ENCODE measurements around the gene STK32C. TPM values are rescaled to one million over a fixed set of nuclear protein-coding genes. Genes with fewer than 3 reads are reported as not detected.

STK32C gene
- polyA plus RNA-seq, 2 of the 4 experiments (the other 2 are of a cell fraction): 29.9 to 43.6 TPM

DNA sequence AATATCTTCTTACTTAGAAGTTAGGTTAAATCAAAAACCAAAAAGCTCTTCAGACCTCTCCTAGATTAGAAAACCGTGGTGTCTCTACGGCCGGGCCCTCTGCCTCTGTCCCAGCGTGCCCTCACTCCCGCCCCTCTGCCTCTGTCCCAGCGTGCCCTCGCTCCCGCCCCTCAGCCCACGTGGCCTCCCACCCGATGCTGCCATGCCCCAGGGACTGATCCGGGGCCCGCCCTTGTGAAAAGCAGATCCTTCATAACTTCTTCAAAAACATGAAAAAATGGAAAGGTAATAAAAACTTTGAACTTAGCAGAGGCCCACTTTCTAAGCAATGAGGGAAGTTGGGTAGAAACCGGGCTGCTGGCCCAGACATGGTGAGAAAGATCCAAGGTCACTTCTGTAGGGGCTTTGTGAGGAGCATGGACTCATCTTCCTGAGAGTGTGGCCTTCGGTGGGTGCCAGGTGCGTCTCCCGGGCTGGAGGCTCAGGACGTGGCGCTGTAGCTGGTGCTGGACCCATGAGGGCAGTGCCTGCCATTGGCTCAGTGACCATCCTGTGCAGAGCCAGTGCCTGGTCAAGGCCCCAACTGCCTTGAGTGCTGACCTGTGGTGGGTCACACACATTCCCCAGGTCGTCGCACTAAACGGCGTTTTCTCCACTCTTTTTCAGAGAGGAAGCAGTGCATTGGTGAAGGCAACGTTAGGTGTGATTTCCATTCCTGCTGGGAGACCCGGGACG is 125.9 kb downstream of the STK32C start:
- FAIRE-seq (no peak), DNase-seq (ENCODE audit: low read depth in 1 of 2, low spot score in 1 of 2) (no peak), ATAC-seq (no peak)
- ChIA-PET CTCF (interaction anchor here (2.3 kb wide), 1 partner anchor 40 kb away, joined by 6 read pairs; no protein-coding TSS in a partner anchor), POLR2A (no interaction called here)
- Histone ChIP-seq H3K4me3 (no peak overlapping the region), H3K9me3 (no peaks in the 10 kb centered on the region), H3K4me1 (peaks cover 33% of the 10 kb centered on the region), H3K4me2 (no peak overlapping the region), H3K27ac (no peak overlapping the region)
- WGBS (ENCODE audit: missing lambda C conversion rate): 90% methylated on average over 25 of the region's 25 CpGs
- TF ChIP-seq RARB (CRISPR knock-in tag; IDR thresholded peaks at IDR 0.05) (no peak), SREBF2 (IDR thresholded peaks at IDR 0.05) (no peak), POLR2A (IDR thresholded peaks at IDR 0.05; ENCODE audit: low read length) (no peak), RCOR1 (IDR thresholded peaks at IDR 0.05; ENCODE audit: low read depth, low read length) (no peak), RFX5 (IDR thresholded peaks at IDR 0.05) (no peak), ZNF302 (CRISPR knock-in tag; IDR thresholded peaks at IDR 0.05) (no peak)
- TF ChIP-seq, protein P1, sequence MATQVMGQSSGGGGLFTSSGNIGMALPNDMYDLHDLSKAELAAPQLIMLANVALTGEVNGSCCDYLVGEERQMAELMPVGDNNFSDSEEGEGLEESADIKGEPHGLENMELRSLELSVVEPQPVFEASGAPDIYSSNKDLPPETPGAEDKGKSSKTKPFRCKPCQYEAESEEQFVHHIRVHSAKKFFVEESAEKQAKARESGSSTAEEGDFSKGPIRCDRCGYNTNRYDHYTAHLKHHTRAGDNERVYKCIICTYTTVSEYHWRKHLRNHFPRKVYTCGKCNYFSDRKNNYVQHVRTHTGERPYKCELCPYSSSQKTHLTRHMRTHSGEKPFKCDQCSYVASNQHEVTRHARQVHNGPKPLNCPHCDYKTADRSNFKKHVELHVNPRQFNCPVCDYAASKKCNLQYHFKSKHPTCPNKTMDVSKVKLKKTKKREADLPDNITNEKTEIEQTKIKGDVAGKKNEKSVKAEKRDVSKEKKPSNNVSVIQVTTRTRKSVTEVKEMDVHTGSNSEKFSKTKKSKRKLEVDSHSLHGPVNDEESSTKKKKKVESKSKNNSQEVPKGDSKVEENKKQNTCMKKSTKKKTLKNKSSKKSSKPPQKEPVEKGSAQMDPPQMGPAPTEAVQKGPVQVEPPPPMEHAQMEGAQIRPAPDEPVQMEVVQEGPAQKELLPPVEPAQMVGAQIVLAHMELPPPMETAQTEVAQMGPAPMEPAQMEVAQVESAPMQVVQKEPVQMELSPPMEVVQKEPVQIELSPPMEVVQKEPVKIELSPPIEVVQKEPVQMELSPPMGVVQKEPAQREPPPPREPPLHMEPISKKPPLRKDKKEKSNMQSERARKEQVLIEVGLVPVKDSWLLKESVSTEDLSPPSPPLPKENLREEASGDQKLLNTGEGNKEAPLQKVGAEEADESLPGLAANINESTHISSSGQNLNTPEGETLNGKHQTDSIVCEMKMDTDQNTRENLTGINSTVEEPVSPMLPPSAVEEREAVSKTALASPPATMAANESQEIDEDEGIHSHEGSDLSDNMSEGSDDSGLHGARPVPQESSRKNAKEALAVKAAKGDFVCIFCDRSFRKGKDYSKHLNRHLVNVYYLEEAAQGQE (IDR thresholded peaks at IDR 0.05): no peak
- TF ChIP-seq, protein P2, sequence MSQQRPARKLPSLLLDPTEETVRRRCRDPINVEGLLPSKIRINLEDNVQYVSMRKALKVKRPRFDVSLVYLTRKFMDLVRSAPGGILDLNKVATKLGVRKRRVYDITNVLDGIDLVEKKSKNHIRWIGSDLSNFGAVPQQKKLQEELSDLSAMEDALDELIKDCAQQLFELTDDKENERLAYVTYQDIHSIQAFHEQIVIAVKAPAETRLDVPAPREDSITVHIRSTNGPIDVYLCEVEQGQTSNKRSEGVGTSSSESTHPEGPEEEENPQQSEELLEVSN (IDR thresholded peaks at IDR 0.05; ENCODE audit: borderline replicate concordance, low read depth): no peak
- TF ChIP-seq, protein P3, sequence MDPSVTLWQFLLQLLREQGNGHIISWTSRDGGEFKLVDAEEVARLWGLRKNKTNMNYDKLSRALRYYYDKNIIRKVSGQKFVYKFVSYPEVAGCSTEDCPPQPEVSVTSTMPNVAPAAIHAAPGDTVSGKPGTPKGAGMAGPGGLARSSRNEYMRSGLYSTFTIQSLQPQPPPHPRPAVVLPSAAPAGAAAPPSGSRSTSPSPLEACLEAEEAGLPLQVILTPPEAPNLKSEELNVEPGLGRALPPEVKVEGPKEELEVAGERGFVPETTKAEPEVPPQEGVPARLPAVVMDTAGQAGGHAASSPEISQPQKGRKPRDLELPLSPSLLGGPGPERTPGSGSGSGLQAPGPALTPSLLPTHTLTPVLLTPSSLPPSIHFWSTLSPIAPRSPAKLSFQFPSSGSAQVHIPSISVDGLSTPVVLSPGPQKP (IDR thresholded peaks at IDR 0.05; ENCODE audit: low read depth, low read length): no peak
- TF ChIP-seq, protein P4, sequence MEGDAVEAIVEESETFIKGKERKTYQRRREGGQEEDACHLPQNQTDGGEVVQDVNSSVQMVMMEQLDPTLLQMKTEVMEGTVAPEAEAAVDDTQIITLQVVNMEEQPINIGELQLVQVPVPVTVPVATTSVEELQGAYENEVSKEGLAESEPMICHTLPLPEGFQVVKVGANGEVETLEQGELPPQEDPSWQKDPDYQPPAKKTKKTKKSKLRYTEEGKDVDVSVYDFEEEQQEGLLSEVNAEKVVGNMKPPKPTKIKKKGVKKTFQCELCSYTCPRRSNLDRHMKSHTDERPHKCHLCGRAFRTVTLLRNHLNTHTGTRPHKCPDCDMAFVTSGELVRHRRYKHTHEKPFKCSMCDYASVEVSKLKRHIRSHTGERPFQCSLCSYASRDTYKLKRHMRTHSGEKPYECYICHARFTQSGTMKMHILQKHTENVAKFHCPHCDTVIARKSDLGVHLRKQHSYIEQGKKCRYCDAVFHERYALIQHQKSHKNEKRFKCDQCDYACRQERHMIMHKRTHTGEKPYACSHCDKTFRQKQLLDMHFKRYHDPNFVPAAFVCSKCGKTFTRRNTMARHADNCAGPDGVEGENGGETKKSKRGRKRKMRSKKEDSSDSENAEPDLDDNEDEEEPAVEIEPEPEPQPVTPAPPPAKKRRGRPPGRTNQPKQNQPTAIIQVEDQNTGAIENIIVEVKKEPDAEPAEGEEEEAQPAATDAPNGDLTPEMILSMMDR (IDR thresholded peaks at IDR 0.05): no peak

DNA sequence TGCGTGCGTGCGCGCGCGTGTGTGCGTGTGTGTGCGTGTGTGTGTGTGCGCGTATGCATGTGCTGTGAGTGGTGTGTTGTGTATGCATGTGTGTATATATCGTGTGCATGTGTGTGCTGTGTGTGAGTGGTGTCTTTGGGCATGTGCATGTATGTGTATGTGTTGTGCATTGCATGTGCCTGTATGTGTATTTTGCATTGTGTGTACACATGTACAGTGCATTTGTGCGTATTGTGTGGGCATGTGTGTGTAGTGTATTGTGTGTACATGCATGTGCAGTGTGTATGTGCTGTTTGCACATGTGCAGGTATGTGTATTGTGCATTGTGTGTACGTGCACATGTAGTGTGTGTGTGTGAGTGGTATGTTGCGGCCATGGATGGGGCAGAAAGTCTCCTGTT is 127.0 kb downstream of the STK32C start:
- FAIRE-seq (no peak), ATAC-seq (no peak), DNase-seq (ENCODE audit: low read depth in 1 of 2, low spot score in 1 of 2) (no peak)
- 38% methylated on average over 14 of the region's 14 CpGs for WGBS (ENCODE audit: missing lambda C conversion rate)
- TF ChIP-seq RAD21 (conservative IDR thresholded peaks at IDR 0.05 in 1 of 2, IDR thresholded peaks at IDR 0.05 in 1 of 2) (no peak), FOSB (CRISPR knock-in tag; IDR thresholded peaks at IDR 0.05) (no peak), HEYL (CRISPR knock-in tag; IDR thresholded peaks at IDR 0.05) (no peak), SMC3 (IDR thresholded peaks at IDR 0.05) (no peak), ZFP36 (IDR thresholded peaks at IDR 0.05; ENCODE audit: borderline replicate concordance, partially characterized antibody) (no peak), GATA3 (IDR thresholded peaks at IDR 0.05; ENCODE audit: borderline replicate concordance) (no peak), FOSL2 (IDR thresholded peaks at IDR 0.05) (no peak), FOSL2 (CRISPR knock-in tag; IDR thresholded peaks at IDR 0.05) (no peak)
- TF ChIP-seq, protein P5, sequence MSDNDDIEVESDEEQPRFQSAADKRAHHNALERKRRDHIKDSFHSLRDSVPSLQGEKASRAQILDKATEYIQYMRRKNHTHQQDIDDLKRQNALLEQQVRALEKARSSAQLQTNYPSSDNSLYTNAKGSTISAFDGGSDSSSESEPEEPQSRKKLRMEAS (IDR thresholded peaks at IDR 0.05): no peak
- TF ChIP-seq, protein P3 (IDR thresholded peaks at IDR 0.05; ENCODE audit: low read depth, low read length): no peak
- TF ChIP-seq, protein P4 (IDR thresholded peaks at IDR 0.05): no peak
- ChIA-PET CTCF (no interaction called here), POLR2A (no interaction called here)
- no peak overlapping the region for H3K4me3 ChIP-seq
- no peak overlapping the region for H3K4me2 ChIP-seq
- no peak overlapping the region for H3K27ac ChIP-seq
- peaks cover 38% of the 10 kb centered on the region for H3K4me1 ChIP-seq
- no peaks in the 10 kb centered on the region for H3K9me3 ChIP-seq

All from A549 (cell line).